HL-60/S4 treated with phorbol 12-myristate 13-acetate at 8.2 ng/mL for 4 days and 3 days (cell line): Measurements from ENCODE around the gene TSEN15.
"Not testable (repeated sequence)": the region's sequence is repeated elsewhere in the genome, so short reads cannot be mapped to it uniquely, and the experiment has no call there.

Experiments
- in situ Hi-C: fragments of 300-500 bp; cut with MboI; formaldehyde crosslinking; loops from 2 replicates; pipeline ENCODE4 v1.15.0; 2022; ENCODE audit warnings: low sequenced_read_pairs

The TSEN15 gene

GRCh38 chr1:184031092-184031408 lies 20.5 kb upstream of the TSEN15 start:
- in situ Hi-C loops: no loop called here

GRCh38 chr1:184031409-184032107 lies 20.0 kb upstream of the TSEN15 start:
- in situ Hi-C loops: no loop called here

GRCh38 chr1:184032306-184032929 lies 19.1 kb upstream of the TSEN15 start:
- in situ Hi-C loops: no loop called here

DNA sequence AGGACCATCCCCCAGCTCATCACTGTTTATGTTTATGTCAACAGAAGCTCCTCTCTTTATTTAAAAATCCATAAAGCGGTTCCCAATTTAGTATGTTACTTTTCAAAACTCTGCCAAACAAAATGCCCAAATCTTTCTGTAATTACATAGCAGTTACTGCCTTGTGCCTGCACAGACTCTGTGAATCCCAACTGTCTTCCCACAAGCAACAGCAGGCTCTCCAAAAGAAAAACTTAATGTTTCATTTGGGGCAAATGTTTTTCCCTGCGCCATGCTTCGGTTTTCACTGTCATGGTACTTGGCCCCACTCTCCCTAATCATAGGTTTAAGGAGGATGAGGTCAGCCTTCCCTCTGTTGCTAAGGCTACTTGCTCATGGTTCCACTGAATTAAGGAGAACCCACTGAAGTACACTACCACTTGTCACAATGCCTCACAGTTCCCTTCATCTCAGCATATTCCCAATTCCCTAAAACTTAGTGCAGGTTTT lies 18.6 kb upstream of the TSEN15 start:
- in situ Hi-C loops: no loop called here

DNA sequence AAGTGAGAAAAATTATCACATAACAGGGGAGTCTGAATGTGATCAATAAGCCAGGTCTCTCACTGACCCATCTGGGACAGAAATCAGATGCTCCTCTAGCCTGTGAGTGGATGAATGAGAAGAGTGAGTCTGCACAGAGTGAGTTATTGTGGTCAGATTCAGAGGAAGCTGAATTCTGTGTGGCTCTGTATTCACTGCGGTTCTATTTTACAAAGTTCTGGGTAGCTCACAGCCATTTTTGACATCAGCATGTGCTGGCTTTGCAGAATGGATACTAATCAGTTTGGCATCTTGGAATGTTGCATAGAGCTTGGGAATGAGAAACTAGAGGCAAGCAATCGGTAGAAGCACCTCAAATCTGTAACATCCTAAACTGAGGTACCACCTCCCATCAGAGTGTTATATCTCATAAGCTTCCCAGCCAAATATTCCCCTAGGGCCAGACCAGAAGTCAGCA lies 17.8 kb upstream of the TSEN15 start:
- in situ Hi-C loops: no loop called here

DNA sequence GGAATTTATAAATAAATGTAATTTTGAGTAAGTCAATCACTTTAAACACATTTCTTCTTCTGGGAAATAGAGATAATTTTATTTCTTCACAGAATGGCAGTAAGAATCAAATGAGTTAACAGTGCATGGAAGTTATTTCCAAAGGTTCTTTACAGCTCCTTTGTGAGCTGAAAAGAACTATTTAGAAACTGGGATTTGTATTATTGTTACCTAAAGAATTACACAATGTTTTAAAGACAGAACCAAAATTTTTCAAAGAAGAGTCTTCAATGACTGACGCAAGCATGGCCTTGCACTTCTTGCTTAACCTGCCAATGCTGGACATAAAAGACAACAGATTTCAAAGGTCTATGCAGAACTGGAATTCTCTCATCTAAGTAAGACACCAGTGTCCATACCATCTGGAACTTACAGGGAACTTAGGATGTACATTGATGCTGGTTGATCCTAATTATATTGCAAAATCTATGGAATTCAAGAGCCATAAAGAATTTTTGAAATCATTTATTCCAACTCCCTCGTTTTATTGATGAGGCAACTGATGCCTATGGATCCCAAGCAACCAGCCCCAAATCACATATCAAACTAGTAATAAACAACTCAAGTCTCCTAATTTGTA lies 16.7 kb upstream of the TSEN15 start:
- in situ Hi-C loops: no loop called here

DNA sequence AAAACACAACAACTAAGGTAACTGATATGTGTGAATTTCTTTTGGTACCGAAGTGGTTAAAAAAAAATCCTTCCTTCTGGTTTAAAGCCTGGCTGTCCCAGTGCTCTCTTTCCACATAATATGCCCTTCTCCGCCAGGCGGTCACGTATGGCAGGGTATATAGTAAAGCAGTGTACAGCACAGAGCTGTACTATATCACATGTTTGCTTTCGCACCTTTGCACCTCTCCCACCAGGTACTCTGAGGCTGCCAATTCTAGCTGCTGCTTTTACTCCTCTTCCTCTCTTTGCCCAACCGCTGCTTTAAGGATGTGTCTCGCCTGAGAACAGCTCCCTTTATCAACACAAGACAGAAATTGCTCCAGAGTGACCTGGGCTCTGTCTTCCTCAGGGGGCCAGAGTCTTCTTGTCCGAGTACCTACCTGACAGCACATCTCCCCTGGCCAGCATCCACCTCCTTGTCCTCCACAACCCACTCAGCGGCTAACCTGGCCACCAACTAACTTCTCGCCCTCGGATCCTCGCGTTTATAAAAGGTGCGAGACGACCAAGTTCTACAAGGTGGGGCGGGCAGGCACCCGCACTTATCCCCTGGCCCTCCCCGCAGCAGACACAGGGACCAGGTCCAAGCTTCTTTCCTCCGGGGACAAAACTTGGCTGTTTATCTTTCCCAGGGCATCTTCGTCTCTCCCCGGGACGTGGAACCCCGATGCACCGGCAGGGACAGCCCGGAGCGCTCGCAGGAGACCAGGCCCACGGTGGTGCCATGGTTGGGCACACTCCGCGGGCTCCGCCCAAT lies 15.6 kb upstream of the TSEN15 start:
- in situ Hi-C loops: no loop called here

DNA sequence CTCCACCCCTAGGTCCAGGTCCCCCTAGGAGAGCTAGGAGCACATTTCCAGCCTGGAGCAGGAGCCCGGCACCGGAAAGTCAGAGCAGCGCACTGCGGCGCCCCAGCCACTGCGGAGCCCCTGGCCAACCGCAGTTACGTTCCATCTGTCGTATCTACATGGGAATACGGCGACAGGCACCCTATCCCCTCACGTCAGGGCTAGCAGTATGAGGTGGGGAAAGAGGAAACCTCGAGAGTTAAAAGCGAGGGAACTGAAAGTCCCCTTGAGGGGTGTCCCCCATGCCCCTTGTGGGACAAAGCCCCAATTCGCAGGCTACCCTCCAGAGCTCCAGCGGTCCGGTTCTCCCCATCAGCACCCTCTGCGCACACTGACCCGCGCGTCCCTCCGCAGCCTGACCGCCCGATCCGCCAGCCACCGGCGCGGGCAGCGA lies 15.0 kb upstream of the TSEN15 start:
- in situ Hi-C loops: no loop called here

DNA sequence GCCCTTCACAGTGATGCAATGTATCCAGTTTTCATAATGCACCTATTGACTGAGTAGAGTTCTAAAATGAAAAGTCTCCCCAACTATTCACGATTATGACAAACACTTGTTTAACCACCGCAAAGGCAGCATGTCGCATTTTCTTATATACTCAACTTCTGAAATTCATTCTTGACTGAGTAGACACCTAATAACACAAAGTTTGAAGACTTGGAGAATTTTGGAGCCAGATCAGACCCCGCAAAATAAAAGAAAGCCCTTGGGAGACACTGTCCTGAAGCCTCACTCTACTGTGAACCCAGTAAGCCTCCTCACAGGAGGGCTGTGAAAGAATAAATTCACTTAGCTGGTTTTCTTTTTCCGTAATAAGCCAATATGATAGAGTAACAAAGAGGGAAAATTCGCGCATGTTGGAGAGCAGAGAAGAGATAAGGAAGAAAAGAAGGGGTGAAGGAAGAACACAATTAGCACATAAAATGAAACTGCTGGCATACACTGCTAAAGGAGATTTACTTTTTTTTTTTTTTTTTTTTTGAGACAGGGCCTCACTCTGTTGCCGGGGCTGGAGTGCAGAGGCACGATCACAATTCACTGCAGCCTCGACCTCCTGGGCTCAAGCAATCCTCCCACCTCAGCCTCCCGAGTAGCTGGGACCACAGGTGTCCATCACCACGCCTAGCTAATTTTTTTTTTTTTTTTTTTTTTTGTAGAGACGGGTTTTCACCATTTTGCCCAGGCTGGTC lies 13.5 kb upstream of the TSEN15 start:
- in situ Hi-C loops: no loop called here

DNA sequence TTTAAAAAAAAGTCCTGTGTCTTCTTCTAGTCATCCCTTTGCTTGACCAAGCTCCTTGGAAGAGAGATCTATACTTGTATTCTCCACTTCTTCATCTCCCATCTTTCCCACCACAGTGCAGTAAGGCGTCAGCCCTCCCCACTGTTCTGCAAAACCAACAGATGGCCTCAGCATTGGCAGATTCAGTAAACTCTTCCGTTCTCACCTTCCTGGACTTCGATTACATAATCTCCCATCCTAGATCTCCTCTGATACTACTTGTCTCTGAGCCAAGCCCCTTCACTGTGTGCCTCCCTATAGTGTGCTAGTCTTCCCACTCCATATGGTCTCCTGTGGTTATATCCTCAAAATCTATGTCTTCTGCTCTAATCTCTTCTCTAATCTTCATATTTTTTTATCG lies 12.4 kb upstream of the TSEN15 start:
- in situ Hi-C loops: no loop called here

- in situ Hi-C loops: no loop called here
Observed at GRCh38 chr1:184041731-184042130, 9.8 kb upstream of the TSEN15 start.

GRCh38 chr1:184043315-184043714 lies 8.2 kb upstream of the TSEN15 start:
- in situ Hi-C loops: not testable (repeated sequence)

DNA sequence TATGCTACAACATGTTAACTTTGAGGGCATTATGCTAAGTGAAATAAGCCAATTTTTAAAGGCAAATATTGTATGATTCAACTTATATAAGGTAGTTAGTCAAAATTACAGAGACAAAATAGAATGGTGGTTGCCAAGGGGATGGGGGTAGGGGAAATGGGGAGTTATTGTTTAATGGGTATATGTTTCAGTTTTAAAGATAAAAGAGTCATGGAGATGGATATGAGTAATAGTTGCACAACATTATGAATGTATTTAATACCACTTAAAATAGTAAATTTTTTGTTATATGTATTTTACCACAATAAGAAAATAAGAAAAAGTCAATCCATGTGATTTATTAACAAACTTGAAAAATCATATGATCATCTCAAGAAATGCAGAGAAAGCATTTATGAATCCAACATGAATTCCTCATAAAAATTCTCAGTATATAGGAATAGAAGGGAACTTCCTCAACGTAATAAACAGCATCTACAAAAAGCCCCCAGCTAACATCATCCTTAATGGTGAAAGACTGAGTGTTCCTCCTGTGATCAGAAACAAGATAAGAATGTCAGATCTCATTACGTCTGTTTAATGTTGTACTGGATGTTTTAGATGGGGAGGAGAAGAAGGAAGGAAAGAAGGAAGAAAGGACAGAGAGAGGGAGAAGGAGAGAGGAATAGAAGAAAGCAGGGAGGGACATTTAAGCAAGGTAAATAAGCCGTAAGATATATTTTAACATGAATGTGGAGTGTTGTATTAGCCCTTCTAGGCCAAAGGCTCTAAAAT lies 6.7 kb upstream of the TSEN15 start:
- in situ Hi-C loops: no loop called here

DNA sequence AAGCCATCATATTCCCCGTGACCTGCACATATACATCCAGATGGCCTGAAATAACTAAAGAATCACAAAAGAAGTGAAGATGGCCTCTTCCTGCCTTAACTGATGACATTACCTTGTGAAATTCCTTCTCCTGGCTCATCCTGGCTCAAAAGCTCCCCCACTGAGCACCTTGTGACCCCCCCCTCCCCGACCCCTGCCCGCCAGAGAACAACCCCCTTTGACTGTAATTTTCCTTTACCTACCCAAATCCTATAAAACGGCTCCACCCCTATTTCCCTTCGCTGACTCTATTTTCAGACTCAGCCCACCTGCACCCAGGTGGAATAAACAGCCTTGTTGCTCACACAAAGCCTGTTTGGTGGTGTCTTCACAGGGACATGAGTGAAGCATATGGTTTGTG lies 4.0 kb upstream of the TSEN15 start:
- in situ Hi-C loops: not testable (repeated sequence)

GRCh38 chr1:184048561-184049240 lies 2.8 kb upstream of the TSEN15 start:
- in situ Hi-C loops: no loop called here

- in situ Hi-C loops: no loop called here
Observed at GRCh38 chr1:184049291-184049690, 2.2 kb upstream of the TSEN15 start.

DNA sequence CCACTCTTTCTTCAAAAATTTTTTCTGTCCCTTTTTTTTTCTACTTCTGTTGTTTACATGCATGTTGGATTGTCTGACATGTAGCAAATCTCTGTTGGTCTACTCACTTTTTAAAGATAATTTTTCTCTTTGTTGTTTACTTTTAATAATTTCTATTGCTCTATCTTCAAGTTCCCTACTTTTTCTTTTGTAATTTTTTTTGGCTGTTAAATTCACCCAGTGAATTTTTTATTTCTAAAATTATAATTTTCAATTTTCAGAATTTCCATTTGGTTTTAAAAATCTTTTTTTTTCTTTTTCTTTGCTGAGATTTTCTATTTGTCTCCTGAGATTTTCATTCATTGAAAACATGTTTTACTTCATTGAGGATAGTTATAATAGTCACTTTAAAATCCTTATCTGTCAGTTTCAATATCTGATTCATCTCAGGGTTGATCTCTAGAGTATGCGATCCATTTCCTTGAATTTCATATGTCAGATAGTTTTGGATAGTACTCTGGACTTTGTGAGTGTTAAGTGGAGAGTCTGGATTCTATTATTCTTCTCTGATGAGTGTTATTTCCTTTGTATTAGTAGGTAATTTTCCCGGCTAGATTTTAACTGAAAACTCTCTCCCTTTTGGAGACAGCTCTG lies 1.6 kb upstream of the TSEN15 start:
- in situ Hi-C loops: no loop called here

- in situ Hi-C loops: no loop called here
Observed at GRCh38 chr1:184050636-184051035, 894 bp upstream of the TSEN15 start.

GRCh38 chr1:184051138-184051484 lies 419 bp upstream of the TSEN15 start:
- in situ Hi-C loops: no loop called here
